CD14-positive monocyte (primary cell): ENCODE data around the gene NACA. TPM values are rescaled to one million over a fixed set of nuclear protein-coding genes. Genes with fewer than 3 reads are reported as not detected.

Experiments used
- DNase-seq, 3 donors: peaks; one replicate each; pipeline ENCODE4 v3.0.0-alpha.2; 2011 to 2022
- H2AFZ ChIP-seq: 2 replicates; pipeline ENCODE4 v1.6.0; 2012; ENCODE audit warnings: mild to moderate bottlenecking, low read depth, low read length, inconsistent platforms; ENCODE audit not compliant: insufficient read depth, poor library complexity, severe bottlenecking
- H3K27ac ChIP-seq, 2 donors: 1 replicate in 1 of 2; 2 replicates in 1 of 2; pipeline ENCODE4 v1.5.1; 2012 to 2013; ENCODE audit warnings: low read length in 2 of 2, control low read depth in 1 of 2, inconsistent platforms in 1 of 2, low read depth in 1 of 2, mild to moderate bottlenecking in 1 of 2
- H3K27me3 ChIP-seq, 2 donors: one replicate each; pipeline versions ENCODE4 v1.6.0 to v1.6.1; 2011 to 2013; ENCODE audit warnings: low read length in 2 of 2; ENCODE audit not compliant: control insufficient read depth in 2 of 2, insufficient read depth in 2 of 2
- H3K36me3 ChIP-seq, 2 donors: replicated peaks in 1 of 2; 1 replicate in 1 of 2; 2 replicates in 1 of 2; pipeline versions ENCODE4 v1.5.1 to v1.6.1; 2012 to 2013; ENCODE audit warnings: low read length in 2 of 2, control low read depth in 1 of 2, inconsistent platforms in 1 of 2, mild to moderate bottlenecking in 1 of 2; ENCODE audit not compliant: insufficient read depth in 2 of 2, control insufficient read depth in 1 of 2
- H3K4me1 ChIP-seq, 2 donors: 1 replicate in 1 of 2; 2 replicates in 1 of 2; pipeline versions ENCODE4 v1.5.1 to v1.6.1; 2012 to 2013; ENCODE audit warnings: low read length in 2 of 2, control low read depth in 1 of 2, inconsistent platforms in 1 of 2, mild to moderate bottlenecking in 1 of 2, moderate library complexity in 1 of 2; ENCODE audit not compliant: insufficient read depth in 2 of 2, control insufficient read depth in 1 of 2
- H3K4me2 ChIP-seq: replicated peaks from 2 replicates; pipeline ENCODE3; 2012; ENCODE audit warnings: low read length, moderate library complexity, mild to moderate bottlenecking; ENCODE audit not compliant: poor library complexity, severe bottlenecking; ENCODE audit errors: extremely low read depth
- H3K4me3 ChIP-seq, 3 experiments: fragments of 200-600 bp in 1 of 3; sonication (generic) in 1 of 3; replicated peaks in 1 of 3; 1 replicate in 2 of 3; 2 replicates in 1 of 3; pipeline ENCODE4 v1.5.1; 2011 to 2013; ENCODE audit warnings: low read length in 3 of 3, mild to moderate bottlenecking in 3 of 3, control low read depth in 2 of 3, low read depth in 2 of 3, inconsistent platforms in 1 of 3, moderate library complexity in 1 of 3
- H3K79me2 ChIP-seq: 2 replicates; pipeline ENCODE4 v1.6.0; 2012; ENCODE audit warnings: mild to moderate bottlenecking, control low read depth, inconsistent platforms, low read length, moderate library complexity; ENCODE audit not compliant: insufficient read depth
- H3K9ac ChIP-seq: 2 replicates; pipeline ENCODE4 v1.6.0; 2017; ENCODE audit warnings: low read length, mild to moderate bottlenecking; ENCODE audit not compliant: insufficient read depth, poor library complexity, severe bottlenecking
- H3K9me3 ChIP-seq, 2 donors: replicated peaks in 1 of 2; 1 replicate in 1 of 2; 2 replicates in 1 of 2; pipeline versions ENCODE4 v1.5.1 to v1.6.1; 2012 to 2013; ENCODE audit warnings: low read length in 2 of 2, control low read depth in 1 of 2; ENCODE audit not compliant: control insufficient read depth in 1 of 2, insufficient read depth in 1 of 2
- H4K20me1 ChIP-seq: 2 replicates; pipeline ENCODE4 v1.6.0; 2012; ENCODE audit warnings: mild to moderate bottlenecking, low read length, control low read depth, moderate library complexity; ENCODE audit not compliant: insufficient read depth
- H3K27ac Mint-ChIP-seq, 7 donors: one replicate each; pipeline ENCODE4 v1.8.0; 2020; ENCODE audit warnings: mild to moderate bottlenecking in 7 of 7, mixed read lengths in 7 of 7, moderate library complexity in 6 of 7, inconsistent platforms in 2 of 7
- H3K27me3 Mint-ChIP-seq, 3 donors: one replicate each; pipeline ENCODE4 v1.8.0; 2021 to 2022; ENCODE audit warnings: low read depth in 3 of 3, mild to moderate bottlenecking in 3 of 3, mixed read lengths in 3 of 3, moderate library complexity in 3 of 3, inconsistent platforms in 1 of 3
- H3K36me3 Mint-ChIP-seq, 2 donors: one replicate each; pipeline ENCODE4 v1.8.0; 2020; ENCODE audit warnings: mixed read lengths in 2 of 2, inconsistent platforms in 1 of 2, mild to moderate bottlenecking in 1 of 2
- H3K4me1 Mint-ChIP-seq: one replicate; pipeline ENCODE4 v1.8.0; 2020; ENCODE audit warnings: mild to moderate bottlenecking, mixed read lengths
- H3K4me3 Mint-ChIP-seq, 2 donors: one replicate each; pipeline ENCODE4 v1.8.0; 2020; ENCODE audit warnings: mild to moderate bottlenecking in 2 of 2, mixed read lengths in 2 of 2, moderate library complexity in 1 of 2
- H3K9me3 Mint-ChIP-seq, 7 donors: one replicate each; pipeline ENCODE4 v1.8.0; 2020 to 2022; ENCODE audit warnings: mixed read lengths in 7 of 7, mild to moderate bottlenecking in 6 of 7, moderate library complexity in 6 of 7, inconsistent platforms in 2 of 7
- CTCF ChIP-seq: fragments of 200-600 bp; IDR thresholded peaks from one replicate; pipeline ENCODE4 v1.8.0; 2022; ENCODE audit warnings: antibody characterized with exemption, mild to moderate bottlenecking
- WGBS: methylation state at CpG from one replicate; pipeline ENCODE4 v1.1.5; 2013; ENCODE audit warnings: missing lambda C conversion rate; ENCODE audit not compliant: insufficient coverage; 5-methylcytosine and 5-hydroxymethylcytosine counted together
- intact Hi-C, 2 donors: fragments of 100-400 bp; cut with micrococcal nuclease; formaldehyde crosslinking; loops; one replicate each; pipeline versions ENCODE4 v1.15.0 to v1.15.1; 2023
- polyA plus RNA-seq, 3 donors: library from polyadenylated mRNA; depleted of rRNA in 1 of 3; unstranded in 2 of 3; stranded (reverse) in 1 of 3; fragments of 300-500 nt in 2 of 3; fragments of >200 nt in 1 of 3; fragmentation: Illumina TruSeq in 2 of 3; gene quantifications; 1 replicate in 2 of 3; 2 replicates in 1 of 3; pipeline ENCODE4 v1.2.3, GENCODE V29; 2012 to 2021

NACA gene
- polyA plus RNA-seq, 3 donors: 797 to 1,102 (median 937) TPM

GRCh38 chr12:56716458-56716857 is 8.6 kb downstream of the NACA start:
- 0% methylated on average over 1 of the region's 1 CpG for WGBS
- H2AFZ ChIP-seq: no peak overlapping the region
- H3K27me3 Mint-ChIP-seq: peaks cover 0 to 2% (median 0%) of the 10 kb centered on the region in 3 donors
- intact Hi-C loops: no loop called here
- H3K9me3 Mint-ChIP-seq: no peaks in the 10 kb centered on the region
- peaks cover 68 to 80% of the 10 kb centered on the region in 2 donors for H3K36me3 Mint-ChIP-seq
- peaks cover 58% of the 10 kb centered on the region for H3K4me1 Mint-ChIP-seq
- H3K4me2 ChIP-seq: peak overlapping the region; percentile 6
- H3K9ac ChIP-seq: no peak overlapping the region
- H3K27ac ChIP-seq: peak overlapping the region; percentile 23 to 54
- peaks cover 73% of the 10 kb centered on the region for H3K79me2 ChIP-seq
- no peak for DNase-seq
- no peaks in the 10 kb centered on the region for H3K9me3 ChIP-seq
- peaks cover 91% of the 10 kb centered on the region for H4K20me1 ChIP-seq
- peaks cover 62 to 80% of the 10 kb centered on the region in 2 donors for H3K36me3 ChIP-seq
- TF ChIP-seq CTCF: no peak
- H3K4me1 ChIP-seq: peaks cover 29 to 55% of the 10 kb centered on the region in 2 donors
- H3K4me3 Mint-ChIP-seq: no peak overlapping the region
- peak overlapping the region; percentile 23 to 91 (median 77) for H3K27ac Mint-ChIP-seq
- H3K4me3 ChIP-seq: peak overlapping the region in 1 of 3 experiments; percentile 10
- no peaks in the 10 kb centered on the region for H3K27me3 ChIP-seq

GRCh38 chr12:56715798-56716197 is 9.3 kb downstream of the NACA start:
- Mint-ChIP-seq H3K4me1 (peaks cover 52% of the 10 kb centered on the region), H3K27me3 (peaks cover 0 to 2% (median 0%) of the 10 kb centered on the region in 3 donors), H3K9me3 (no peaks in the 10 kb centered on the region), H3K4me3 (peak overlapping the region in 1 of 2 donors; percentile 6), H3K36me3 (peaks cover 70 to 87% of the 10 kb centered on the region in 2 donors), H3K27ac (peak overlapping the region; percentile 23 to 91 (median 72))
- H3K27ac ChIP-seq: peak overlapping the region in 1 of 2 donors; percentile 54
- TF ChIP-seq CTCF: no peak
- no peak overlapping the region for H3K4me2 ChIP-seq
- peaks cover 67 to 87% of the 10 kb centered on the region in 2 donors for H3K36me3 ChIP-seq
- H3K27me3 ChIP-seq: no peaks in the 10 kb centered on the region
- H3K4me3 ChIP-seq: no peak overlapping the region
- H3K9ac ChIP-seq: no peak overlapping the region
- peaks cover 84% of the 10 kb centered on the region for H4K20me1 ChIP-seq
- H3K4me1 ChIP-seq: peaks cover 22 to 48% of the 10 kb centered on the region in 2 donors
- 90% methylated on average over 5 of the region's 8 CpGs for WGBS
- intact Hi-C loops: no loop called here
- DNase-seq: no peak
- H2AFZ ChIP-seq: no peak overlapping the region
- H3K79me2 ChIP-seq: peaks cover 66% of the 10 kb centered on the region
- H3K9me3 ChIP-seq: no peaks in the 10 kb centered on the region
